ENCODE data around the gene FXR1. TPM values are rescaled to one million over a fixed set of nuclear protein-coding genes. Genes with fewer than 3 reads are reported as not detected.

Gene FXR1
- total RNA-seq, 4 donors from 2014 or later: 547 to 578 (median 571) TPM

DNA sequence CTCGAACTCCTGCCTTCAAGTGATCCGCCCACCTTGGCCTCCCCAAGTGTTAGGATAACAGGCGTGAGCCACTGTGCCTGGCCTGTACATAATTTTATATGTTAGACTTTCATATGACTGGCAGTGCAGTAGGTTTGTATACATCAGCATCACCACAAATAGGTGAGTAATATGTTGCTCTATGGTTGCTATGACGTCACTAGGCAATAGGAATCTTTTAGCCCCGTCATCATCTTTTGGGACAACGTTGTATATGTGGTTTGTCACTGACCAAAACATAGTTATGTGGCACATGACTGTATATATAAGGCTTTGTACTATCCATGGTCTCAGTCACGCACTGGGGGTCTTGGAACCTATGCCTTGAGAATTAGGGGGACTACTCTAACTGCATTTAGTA lies 94.1 kb downstream of the FXR1 start:
- TF ChIP-seq POLR2A (IDR thresholded peaks at IDR 0.05): no peak
- TF ChIP-seq, protein P1, sequence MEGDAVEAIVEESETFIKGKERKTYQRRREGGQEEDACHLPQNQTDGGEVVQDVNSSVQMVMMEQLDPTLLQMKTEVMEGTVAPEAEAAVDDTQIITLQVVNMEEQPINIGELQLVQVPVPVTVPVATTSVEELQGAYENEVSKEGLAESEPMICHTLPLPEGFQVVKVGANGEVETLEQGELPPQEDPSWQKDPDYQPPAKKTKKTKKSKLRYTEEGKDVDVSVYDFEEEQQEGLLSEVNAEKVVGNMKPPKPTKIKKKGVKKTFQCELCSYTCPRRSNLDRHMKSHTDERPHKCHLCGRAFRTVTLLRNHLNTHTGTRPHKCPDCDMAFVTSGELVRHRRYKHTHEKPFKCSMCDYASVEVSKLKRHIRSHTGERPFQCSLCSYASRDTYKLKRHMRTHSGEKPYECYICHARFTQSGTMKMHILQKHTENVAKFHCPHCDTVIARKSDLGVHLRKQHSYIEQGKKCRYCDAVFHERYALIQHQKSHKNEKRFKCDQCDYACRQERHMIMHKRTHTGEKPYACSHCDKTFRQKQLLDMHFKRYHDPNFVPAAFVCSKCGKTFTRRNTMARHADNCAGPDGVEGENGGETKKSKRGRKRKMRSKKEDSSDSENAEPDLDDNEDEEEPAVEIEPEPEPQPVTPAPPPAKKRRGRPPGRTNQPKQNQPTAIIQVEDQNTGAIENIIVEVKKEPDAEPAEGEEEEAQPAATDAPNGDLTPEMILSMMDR (IDR thresholded peaks at IDR 0.05 in 4 of 5, conservative IDR thresholded peaks at IDR 0.05 in 1 of 5): no peak
- in situ Hi-C loops (cut with MboI; ENCODE audit: low sequenced_read_pairs in 4 of 4): no loop called here
- H3K9me3 ChIP-seq: no peaks in the 10 kb centered on the region
- H3K4me3 ChIP-seq: no peak overlapping the region
- no peaks in the 10 kb centered on the region for H3K4me1 ChIP-seq
- no peak overlapping the region for H3K27ac ChIP-seq
- ATAC-seq: no peak
- intact Hi-C loops (cut with DNase I; ENCODE audit: low total_unique reads): no loop called here
- no peak for DNase-seq
- no peaks in the 10 kb centered on the region for H3K27me3 ChIP-seq
- no peaks in the 10 kb centered on the region for H3K36me3 ChIP-seq

DNA sequence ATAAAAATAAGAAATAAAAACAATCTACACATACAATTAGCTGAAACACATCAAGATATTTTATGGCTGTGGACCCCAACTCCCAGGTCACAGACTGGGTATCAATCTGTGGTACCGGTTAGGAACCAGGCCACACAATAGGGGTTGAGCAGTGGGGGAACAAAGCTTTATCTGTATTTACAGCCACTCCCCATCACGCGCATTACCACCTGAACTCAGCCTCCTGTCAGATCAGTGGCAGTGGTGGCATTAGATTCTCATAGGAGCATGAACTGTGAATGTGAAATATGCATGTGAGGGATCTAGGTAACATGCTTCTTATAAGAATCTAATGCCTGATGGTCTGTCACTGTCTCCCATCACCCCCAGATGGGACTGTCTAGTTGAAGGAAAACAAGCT lies 94.8 kb downstream of the FXR1 start:
- Histone ChIP-seq H3K4me1 (no peaks in the 10 kb centered on the region), H3K27ac (no peak overlapping the region), H3K9me3 (no peaks in the 10 kb centered on the region), H3K4me3 (no peak overlapping the region), H3K27me3 (no peaks in the 10 kb centered on the region), H3K36me3 (no peaks in the 10 kb centered on the region)
- ATAC-seq (no peak), DNase-seq (no peak)
- in situ Hi-C loops (cut with MboI; ENCODE audit: low sequenced_read_pairs in 4 of 4): no loop called here
- intact Hi-C loops (cut with DNase I; ENCODE audit: low total_unique reads): no loop called here
- no peak for TF ChIP-seq POLR2A (IDR thresholded peaks at IDR 0.05)
- TF ChIP-seq, protein P1 (IDR thresholded peaks at IDR 0.05 in 4 of 5, conservative IDR thresholded peaks at IDR 0.05 in 1 of 5): no peak

DNA sequence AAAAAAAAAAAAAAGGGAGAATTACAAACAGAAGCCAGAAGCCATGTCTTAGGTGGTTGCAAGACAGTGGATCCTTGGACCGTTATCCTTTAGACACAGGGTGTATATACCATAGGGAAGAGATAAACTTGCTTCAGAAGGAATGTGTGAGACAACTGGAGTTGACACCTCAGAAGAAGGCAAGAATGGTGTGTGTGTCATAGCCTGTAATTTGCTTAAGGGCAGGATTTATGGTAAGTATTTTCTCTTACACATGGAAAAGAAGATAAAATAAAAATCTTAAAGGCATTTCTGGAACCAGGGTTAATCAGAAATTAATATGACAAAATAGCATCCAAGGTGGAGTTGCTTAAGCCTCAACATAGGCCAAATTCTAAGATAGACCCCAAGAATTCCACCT lies 96.3 kb downstream of the FXR1 start:
- in situ Hi-C loops (cut with MboI; ENCODE audit: low sequenced_read_pairs in 4 of 4): no loop called here
- no peak for ATAC-seq

DNA sequence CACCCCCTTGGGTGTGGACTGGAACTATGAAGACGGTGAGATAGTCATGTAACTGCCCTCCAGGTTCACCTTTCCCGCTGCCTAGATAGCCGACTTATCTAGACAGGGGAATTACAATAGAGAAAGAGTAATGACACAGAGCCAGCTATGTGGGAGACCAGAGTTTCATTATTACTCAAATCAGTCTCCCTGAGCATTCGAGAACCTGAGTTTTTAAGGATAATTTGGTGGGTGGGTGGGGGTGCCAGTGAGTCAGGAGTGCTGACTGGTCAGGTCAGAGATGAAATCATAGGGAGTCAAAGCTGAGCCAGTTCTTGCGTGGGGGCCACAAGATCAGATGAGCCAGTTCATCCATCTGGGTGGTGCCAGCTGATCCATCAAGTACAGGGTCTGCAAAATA lies 96.8 kb downstream of the FXR1 start:
- Histone ChIP-seq H3K4me3 (no peak overlapping the region), H3K36me3 (no peaks in the 10 kb centered on the region), H3K4me1 (no peaks in the 10 kb centered on the region), H3K9me3 (no peaks in the 10 kb centered on the region), H3K27ac (no peak overlapping the region), H3K27me3 (no peaks in the 10 kb centered on the region)
- DNase-seq (no peak), ATAC-seq (no peak)
- intact Hi-C loops (cut with DNase I; ENCODE audit: low total_unique reads): no loop called here
- TF ChIP-seq, protein P1 (IDR thresholded peaks at IDR 0.05 in 4 of 5, conservative IDR thresholded peaks at IDR 0.05 in 1 of 5): no peak
- TF ChIP-seq POLR2A (IDR thresholded peaks at IDR 0.05): no peak
- in situ Hi-C loops (cut with MboI; ENCODE audit: low sequenced_read_pairs in 4 of 4): no loop called here

More for the DNA sequence above, 96.3 kb downstream of the FXR1 start:
- Histone ChIP-seq H3K9me3 (no peaks in the 10 kb centered on the region), H3K27ac (no peak overlapping the region), H3K27me3 (no peaks in the 10 kb centered on the region), H3K4me3 (no peak overlapping the region), H3K36me3 (no peaks in the 10 kb centered on the region), H3K4me1 (no peaks in the 10 kb centered on the region)
- no peak for TF ChIP-seq POLR2A (IDR thresholded peaks at IDR 0.05)
- TF ChIP-seq, protein P1 (IDR thresholded peaks at IDR 0.05 in 4 of 5, conservative IDR thresholded peaks at IDR 0.05 in 1 of 5): no peak
- intact Hi-C loops (cut with DNase I; ENCODE audit: low total_unique reads): no loop called here
- no peak for DNase-seq

DNA sequence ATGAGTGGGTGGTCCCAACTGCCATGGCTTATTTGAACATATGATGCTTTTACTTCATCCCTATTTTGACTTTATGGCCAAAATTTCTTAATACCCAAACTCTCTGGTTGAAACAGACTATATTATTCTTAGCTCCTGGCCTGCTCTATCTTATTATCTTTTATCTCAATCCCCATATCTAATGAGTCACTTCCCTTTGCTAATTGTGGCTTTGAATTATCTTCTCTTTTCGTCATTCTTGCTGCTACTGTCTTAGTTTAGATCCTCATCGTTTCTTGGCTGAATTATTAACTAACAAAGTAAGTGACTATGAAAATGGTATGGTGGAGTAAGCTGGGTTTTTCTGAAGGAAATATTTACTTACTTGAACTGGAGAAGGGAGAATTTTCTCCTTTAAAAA lies 105.2 kb downstream of the FXR1 start:
- ATAC-seq: no peak
- H3K4me1 ChIP-seq: no peaks in the 10 kb centered on the region
- no peaks in the 10 kb centered on the region for H3K27me3 ChIP-seq
- H3K27ac ChIP-seq: no peak overlapping the region
- H3K9me3 ChIP-seq: no peaks in the 10 kb centered on the region
- intact Hi-C loops (cut with DNase I; ENCODE audit: low total_unique reads) (no loop called here), in situ Hi-C loops (cut with MboI; ENCODE audit: low sequenced_read_pairs in 4 of 4) (no loop called here)
- H3K4me3 ChIP-seq: no peak overlapping the region
- no peaks in the 10 kb centered on the region for H3K36me3 ChIP-seq
- TF ChIP-seq, protein P1 (IDR thresholded peaks at IDR 0.05 in 4 of 5, conservative IDR thresholded peaks at IDR 0.05 in 1 of 5): no peak
- TF ChIP-seq POLR2A (IDR thresholded peaks at IDR 0.05): no peak
- DNase-seq: no peak

All from gastrocnemius medialis (tissue), 4 donors.